Panc1 (cell line): Measurements from ENCODE around the gene GALNT16. TPM values are rescaled to one million over a fixed set of nuclear protein-coding genes. Genes with fewer than 3 reads are reported as not detected.

ENCODE experiments used
- ATAC-seq: fragments of 200-7000 bp; cut with Tn5 transposase; 2 replicates; pipeline ENCODE4 v1.9.1; 2020; ENCODE audit warnings: mild to moderate bottlenecking, moderate library complexity
- BruUV-seq: library from RNA; stranded (reverse); fragments of 400-500 nt; replicated peaks from 2 replicates; lab custom pipeline; 2021; lab: Mats Ljungman, UMichigan
- CTCF ChIA-PET: fragments of 300-600 bp; sonication (Branson Sonifier 250); formaldehyde crosslinking; loops from one replicate; lab custom pipeline; 2022; ENCODE audit warnings: antibody characterized with exemption; lab: Charles Lee
- POLR2A ChIA-PET: fragments of 300-600 bp; sonication (Branson Sonifier 250); formaldehyde crosslinking; loops from one replicate; lab custom pipeline; 2022; ENCODE audit warnings: antibody characterized with exemption; lab: Charles Lee
- DNase-seq: peaks from one replicate; pipeline ENCODE4 v3.0.0-alpha.2; 2010; ENCODE audit warnings: low read depth, low spot score
- H3K27ac ChIP-seq: 2 replicates; pipeline ENCODE4 v1.5.1; 2011; ENCODE audit warnings: mild to moderate bottlenecking, low read length, inconsistent platforms
- H3K27me3 ChIP-seq: fragments of 200-500 bp; sonication (Bioruptor generic); 2 replicates; pipeline ENCODE4 v1.6.0; 2014; ENCODE audit warnings: low read length, inconsistent platforms; ENCODE audit not compliant: control insufficient read depth, insufficient read depth
- H3K36me3 ChIP-seq: fragments of 200-500 bp; sonication (Bioruptor generic); 2 replicates; pipeline ENCODE4 v1.5.1; 2014; ENCODE audit warnings: inconsistent platforms, mild to moderate bottlenecking, low read length, moderate library complexity; ENCODE audit not compliant: control insufficient read depth, insufficient read depth
- H3K4me1 ChIP-seq: 2 replicates; pipeline ENCODE4 v1.5.1; 2011; ENCODE audit warnings: inconsistent platforms, mild to moderate bottlenecking, low read length, moderate library complexity; ENCODE audit not compliant: control insufficient read depth, insufficient read depth
- H3K4me3 ChIP-seq, 2 experiments: 2 replicates each; pipeline ENCODE4 v1.5.1; 2011 to 2012; ENCODE audit warnings: low read depth in 2 of 2, low read length in 2 of 2, mild to moderate bottlenecking in 2 of 2, inconsistent platforms in 1 of 2, moderate library complexity in 1 of 2
- H3K9me3 ChIP-seq: fragments of 200-500 bp; sonication (Bioruptor generic); 2 replicates; pipeline ENCODE4 v1.5.1; 2014; ENCODE audit warnings: low read depth, mild to moderate bottlenecking, inconsistent platforms, low read length, moderate library complexity; ENCODE audit not compliant: control insufficient read depth, insufficient read depth
- POLR2AphosphoS5 ChIP-seq: IDR thresholded peaks from 2 replicates; pipeline ENCODE4 v1.6.1; 2012; ENCODE audit warnings: mild to moderate bottlenecking, low read depth, low read length, moderate library complexity
- SIN3A ChIP-seq: IDR thresholded peaks from 2 replicates; pipeline ENCODE4 v1.6.1; 2012; ENCODE audit warnings: low read depth, mild to moderate bottlenecking, low read length, moderate library complexity, borderline replicate concordance; ENCODE audit not compliant: insufficient read depth
- TCF7L2 ChIP-seq: IDR thresholded peaks from 2 replicates; pipeline ENCODE4 v1.6.1; 2011; ENCODE audit warnings: mild to moderate bottlenecking, low read depth, low read length, inconsistent platforms
- in situ Hi-C: cut with HindIII; loops from 2 replicates; pipeline ENCODE4 v1.10.0; 2016; ENCODE audit warnings: low sequenced_read_pairs, low pct_unique_long_range_greater_than_20kb
- intact Hi-C: fragments of 100-400 bp; cut with micrococcal nuclease; formaldehyde crosslinking; loops from one replicate; pipeline ENCODE4 v1.10.0; 2022; ENCODE audit not compliant: unreplicated experiment
- total RNA-seq: library from RNA; stranded (reverse); gene quantifications from one replicate; pipeline ENCODE4 v1.2.1, GENCODE V29; 2021; ENCODE audit not compliant: unreplicated experiment
- TF ChIP-seq, protein P1 (sequence below), 2 experiments: IDR thresholded peaks; 2 replicates each; pipeline ENCODE4 v1.6.1; 2011 to 2012; ENCODE audit warnings: low read depth in 2 of 2, control low read depth in 1 of 2, low read length in 1 of 2, mild to moderate bottlenecking in 1 of 2, moderate library complexity in 1 of 2; ENCODE audit not compliant: insufficient read depth in 1 of 2
- TF ChIP-seq, protein P2 (sequence below): fragments of 450-650 bp; IDR thresholded peaks from 2 replicates; pipeline ENCODE4 v1.5.1; 2017; ENCODE audit warnings: mild to moderate bottlenecking

GALNT16 gene
- total RNA-seq, 1 experiment from 2014 or later: 0.72 TPM

DNA sequence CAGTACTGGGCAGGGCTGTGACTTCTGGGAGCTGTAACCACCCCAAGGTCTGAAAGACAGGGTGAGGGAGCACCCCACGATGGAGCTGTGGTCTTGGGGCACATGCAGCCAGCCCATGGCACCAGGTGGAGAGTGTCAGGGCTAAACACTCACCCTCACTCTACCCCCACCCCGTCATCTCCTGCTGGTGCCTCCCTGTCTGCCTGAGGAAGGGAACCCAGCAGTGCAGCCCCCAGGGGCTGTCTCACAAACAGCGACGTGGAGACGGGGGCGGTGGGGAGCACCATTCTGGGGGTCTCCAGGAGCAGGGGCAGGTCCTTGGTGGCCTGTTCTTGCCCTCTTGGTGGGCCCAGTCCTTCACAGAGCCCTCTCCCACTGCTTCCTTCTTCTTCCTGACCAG is 74.6 kb downstream of the GALNT16 start:
- H3K27ac ChIP-seq: no peak overlapping the region
- ChIA-PET CTCF (no interaction called here), POLR2A (no interaction called here)
- H3K27me3 ChIP-seq: no peaks in the 10 kb centered on the region
- intact Hi-C loops: no loop called here
- no peaks in the 10 kb centered on the region for H3K36me3 ChIP-seq
- TF ChIP-seq, protein P1, sequence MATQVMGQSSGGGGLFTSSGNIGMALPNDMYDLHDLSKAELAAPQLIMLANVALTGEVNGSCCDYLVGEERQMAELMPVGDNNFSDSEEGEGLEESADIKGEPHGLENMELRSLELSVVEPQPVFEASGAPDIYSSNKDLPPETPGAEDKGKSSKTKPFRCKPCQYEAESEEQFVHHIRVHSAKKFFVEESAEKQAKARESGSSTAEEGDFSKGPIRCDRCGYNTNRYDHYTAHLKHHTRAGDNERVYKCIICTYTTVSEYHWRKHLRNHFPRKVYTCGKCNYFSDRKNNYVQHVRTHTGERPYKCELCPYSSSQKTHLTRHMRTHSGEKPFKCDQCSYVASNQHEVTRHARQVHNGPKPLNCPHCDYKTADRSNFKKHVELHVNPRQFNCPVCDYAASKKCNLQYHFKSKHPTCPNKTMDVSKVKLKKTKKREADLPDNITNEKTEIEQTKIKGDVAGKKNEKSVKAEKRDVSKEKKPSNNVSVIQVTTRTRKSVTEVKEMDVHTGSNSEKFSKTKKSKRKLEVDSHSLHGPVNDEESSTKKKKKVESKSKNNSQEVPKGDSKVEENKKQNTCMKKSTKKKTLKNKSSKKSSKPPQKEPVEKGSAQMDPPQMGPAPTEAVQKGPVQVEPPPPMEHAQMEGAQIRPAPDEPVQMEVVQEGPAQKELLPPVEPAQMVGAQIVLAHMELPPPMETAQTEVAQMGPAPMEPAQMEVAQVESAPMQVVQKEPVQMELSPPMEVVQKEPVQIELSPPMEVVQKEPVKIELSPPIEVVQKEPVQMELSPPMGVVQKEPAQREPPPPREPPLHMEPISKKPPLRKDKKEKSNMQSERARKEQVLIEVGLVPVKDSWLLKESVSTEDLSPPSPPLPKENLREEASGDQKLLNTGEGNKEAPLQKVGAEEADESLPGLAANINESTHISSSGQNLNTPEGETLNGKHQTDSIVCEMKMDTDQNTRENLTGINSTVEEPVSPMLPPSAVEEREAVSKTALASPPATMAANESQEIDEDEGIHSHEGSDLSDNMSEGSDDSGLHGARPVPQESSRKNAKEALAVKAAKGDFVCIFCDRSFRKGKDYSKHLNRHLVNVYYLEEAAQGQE (IDR thresholded peaks at IDR 0.05; ENCODE audit: insufficient read depth in 1 of 2, low read depth in 2 of 2, low read length in 1 of 2): no peak
- TF ChIP-seq, protein P2, sequence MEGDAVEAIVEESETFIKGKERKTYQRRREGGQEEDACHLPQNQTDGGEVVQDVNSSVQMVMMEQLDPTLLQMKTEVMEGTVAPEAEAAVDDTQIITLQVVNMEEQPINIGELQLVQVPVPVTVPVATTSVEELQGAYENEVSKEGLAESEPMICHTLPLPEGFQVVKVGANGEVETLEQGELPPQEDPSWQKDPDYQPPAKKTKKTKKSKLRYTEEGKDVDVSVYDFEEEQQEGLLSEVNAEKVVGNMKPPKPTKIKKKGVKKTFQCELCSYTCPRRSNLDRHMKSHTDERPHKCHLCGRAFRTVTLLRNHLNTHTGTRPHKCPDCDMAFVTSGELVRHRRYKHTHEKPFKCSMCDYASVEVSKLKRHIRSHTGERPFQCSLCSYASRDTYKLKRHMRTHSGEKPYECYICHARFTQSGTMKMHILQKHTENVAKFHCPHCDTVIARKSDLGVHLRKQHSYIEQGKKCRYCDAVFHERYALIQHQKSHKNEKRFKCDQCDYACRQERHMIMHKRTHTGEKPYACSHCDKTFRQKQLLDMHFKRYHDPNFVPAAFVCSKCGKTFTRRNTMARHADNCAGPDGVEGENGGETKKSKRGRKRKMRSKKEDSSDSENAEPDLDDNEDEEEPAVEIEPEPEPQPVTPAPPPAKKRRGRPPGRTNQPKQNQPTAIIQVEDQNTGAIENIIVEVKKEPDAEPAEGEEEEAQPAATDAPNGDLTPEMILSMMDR: no peak
- TF ChIP-seq TCF7L2 (no peak), SIN3A (no peak), POLR2AphosphoS5 (no peak)
- DNase-seq (no peak), ATAC-seq (no peak)
- H3K4me3 ChIP-seq: no peak overlapping the region
- no peaks in the 10 kb centered on the region for H3K4me1 ChIP-seq
- no peaks in the 10 kb centered on the region for H3K9me3 ChIP-seq
- BruUV-seq: no TSS peak
- in situ Hi-C loops: no loop called here

DNA sequence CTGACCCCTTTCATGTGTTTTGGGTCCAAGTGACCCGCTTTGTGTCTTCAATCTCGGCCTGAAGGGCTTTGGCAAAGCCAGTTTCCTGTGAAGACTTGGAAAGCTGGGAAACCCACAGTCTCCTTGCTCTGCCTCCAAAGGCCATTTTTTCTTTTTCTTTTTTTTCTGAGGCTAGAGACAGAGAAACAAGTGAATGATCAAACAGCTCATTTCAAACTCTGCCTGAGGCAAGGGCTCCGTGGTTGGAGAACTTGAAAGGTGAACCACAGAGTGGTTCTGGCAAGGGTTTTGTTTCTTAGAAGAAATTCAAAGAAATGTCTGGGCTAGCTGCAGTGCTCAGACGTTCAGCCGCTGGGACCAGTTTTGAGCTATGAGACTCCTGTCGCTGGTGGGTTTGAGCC is 75.4 kb downstream of the GALNT16 start:
- Histone ChIP-seq H3K4me3 (no peak overlapping the region), H3K9me3 (no peaks in the 10 kb centered on the region), H3K36me3 (no peaks in the 10 kb centered on the region), H3K27ac (no peak overlapping the region), H3K27me3 (no peaks in the 10 kb centered on the region), H3K4me1 (no peaks in the 10 kb centered on the region)
- no peak for DNase-seq
- in situ Hi-C loops: no loop called here
- TF ChIP-seq SIN3A: no peak
- no peak for TF ChIP-seq TCF7L2
- no peak for TF ChIP-seq POLR2AphosphoS5
- TF ChIP-seq, protein P1 (IDR thresholded peaks at IDR 0.05; ENCODE audit: insufficient read depth in 1 of 2, low read depth in 2 of 2, low read length in 1 of 2): no peak
- TF ChIP-seq, protein P2: no peak
- POLR2A ChIA-PET: interaction anchor here (0.5 kb wide), 1 partner anchor 13 kb away, joined by 4 read pairs; no protein-coding TSS in a partner anchor
- no TSS peak for BruUV-seq
- intact Hi-C loops: no loop called here
- ATAC-seq: no peak
- CTCF ChIA-PET: no interaction called here
